ENCODE data around the gene DNAI2. TPM values are rescaled to one million over a fixed set of nuclear protein-coding genes. Genes with fewer than 3 reads are reported as not detected.

The DNAI2 gene
- total RNA-seq, 1 experiment from 2014 or later: not detected

DNA sequence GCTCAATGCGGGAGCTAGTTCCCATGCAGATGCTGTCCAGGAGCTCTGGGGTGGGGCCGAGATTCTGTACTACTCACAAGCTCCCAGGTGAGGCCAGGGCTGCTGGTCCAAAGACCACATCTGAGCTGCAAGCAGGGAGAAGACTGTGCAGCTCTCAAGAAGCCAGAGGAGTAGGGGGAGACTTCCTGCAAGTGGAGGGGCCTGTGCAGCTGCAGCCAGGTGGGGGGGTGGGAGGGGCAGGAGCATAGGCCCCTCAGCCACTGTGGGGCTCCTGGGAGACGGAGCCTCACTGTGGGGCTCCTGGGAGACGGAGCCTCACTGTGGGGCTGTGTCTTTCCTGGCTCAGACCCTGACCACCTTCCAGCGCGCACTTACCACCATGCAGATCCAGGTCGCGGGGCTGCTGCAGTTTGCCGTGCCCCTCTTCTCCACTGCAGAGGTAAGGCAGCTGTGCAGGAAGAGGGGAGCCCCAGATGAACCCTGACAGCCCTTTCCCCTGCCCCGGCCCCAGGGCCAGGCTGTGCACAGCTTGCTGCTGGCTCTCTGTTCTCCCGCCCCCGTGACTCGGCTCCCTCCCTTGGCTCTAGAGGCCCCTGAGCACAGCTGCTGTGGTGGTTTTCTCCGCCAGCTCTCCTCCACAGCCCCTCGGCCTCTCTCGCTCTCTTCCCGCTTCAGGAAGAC, 24.3 kb upstream of the DNAI2 start (continued):
- TF ChIP-seq ELF1 (IDR thresholded peaks at IDR 0.05; ENCODE audit: borderline replicate concordance, low read depth) (no peak), SRF (IDR thresholded peaks at IDR 0.05; ENCODE audit: low read depth) (no peak), SIN3A (IDR thresholded peaks at IDR 0.05; ENCODE audit: low read depth) (no peak)

GRCh38 chr17:74250324-74250995, 23.6 kb upstream of the DNAI2 start:
- H4K20me1 ChIP-seq (ENCODE audit: insufficient read depth): no peaks in the 10 kb centered on the region
- CTCF ChIA-PET: no interaction called here
- H2AFZ ChIP-seq (ENCODE audit: low read depth, low read length, poor library complexity, severe bottlenecking): no peak overlapping the region
- ATAC-seq: no peak
- TF ChIP-seq POLR2A (IDR thresholded peaks at IDR 0.05; ENCODE audit: borderline replicate concordance, extremely low read depth, insufficient read depth, insufficient read length) (no peak), YY1 (IDR thresholded peaks at IDR 0.05; ENCODE audit: extremely low read depth, insufficient replicate concordance, low read depth, low read length) (no peak), SIN3A (IDR thresholded peaks at IDR 0.05; ENCODE audit: low read depth) (no peak), CTCF (IDR thresholded peaks at IDR 0.05 in 2 of 3, conservative IDR thresholded peaks at IDR 0.05 in 1 of 3; ENCODE audit: borderline replicate concordance in 1 of 3, insufficient read depth in 1 of 3, low read depth in 2 of 3, low read length in 2 of 3) (no peak), EZH2 (IDR thresholded peaks at IDR 0.05) (no peak), JUND (IDR thresholded peaks at IDR 0.05) (no peak), SP1 (IDR thresholded peaks at IDR 0.05; ENCODE audit: low read depth) (no peak), TCF7L2 (IDR thresholded peaks at IDR 0.05; ENCODE audit: borderline replicate concordance, extremely low read depth, insufficient read depth, insufficient read length) (no peak), EGR1 (IDR thresholded peaks at IDR 0.05; ENCODE audit: low read depth) (no peak), POLR2AphosphoS5 (IDR thresholded peaks at IDR 0.05; ENCODE audit: low read depth, low read length) (no peak), ZFX (IDR thresholded peaks at IDR 0.05) (no peak), ZNF274 (IDR thresholded peaks at IDR 0.05; ENCODE audit: low read depth, low read length) (no peak), FOSL1 (IDR thresholded peaks at IDR 0.05; ENCODE audit: low read depth) (no peak), ELF1 (IDR thresholded peaks at IDR 0.05; ENCODE audit: borderline replicate concordance, low read depth) (no peak), RAD21 (IDR thresholded peaks at IDR 0.05; ENCODE audit: low read depth) (no peak)
- TF ChIP-seq, protein P1, sequence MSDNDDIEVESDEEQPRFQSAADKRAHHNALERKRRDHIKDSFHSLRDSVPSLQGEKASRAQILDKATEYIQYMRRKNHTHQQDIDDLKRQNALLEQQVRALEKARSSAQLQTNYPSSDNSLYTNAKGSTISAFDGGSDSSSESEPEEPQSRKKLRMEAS (IDR thresholded peaks at IDR 0.05): no peak
- H3K4me2 ChIP-seq (ENCODE audit: low read length): no peak overlapping the region
- POLR2A ChIA-PET: no interaction called here
- intact Hi-C loops (cut with micrococcal nuclease): no loop called here
- H3K36me3 ChIP-seq (ENCODE audit: control insufficient read depth in 1 of 2, insufficient read depth in 2 of 2, low read length in 2 of 2): no peaks in the 10 kb centered on the region; a peak in 2 of 4 replicates
- no peaks in the 10 kb centered on the region for H3K27me3 ChIP-seq (ENCODE audit: insufficient read depth, low read length)
- no peak overlapping the region for H3K4me3 ChIP-seq (replicated peaks in 1 of 2; ENCODE audit: low read depth in 1 of 2, low read length in 2 of 2)
- no peaks in the 10 kb centered on the region for H3K9me3 ChIP-seq (ENCODE audit: control insufficient read depth in 1 of 2, insufficient read depth in 1 of 2, low read depth in 1 of 2, low read length in 2 of 2)
- no peaks in the 10 kb centered on the region for H3K9me2 ChIP-seq (ENCODE audit: insufficient read depth)
- H3K79me2 ChIP-seq (ENCODE audit: insufficient read depth, low read length): no peaks in the 10 kb centered on the region
- no peak overlapping the region for H3K9ac ChIP-seq (ENCODE audit: low read length)
- no TSS peak for BruUV-seq (replicated peaks)
- H3K4me1 ChIP-seq (ENCODE audit: control insufficient read depth in 1 of 2, insufficient read depth in 2 of 2, low read length in 2 of 2): no peaks in the 10 kb centered on the region
- DNase-seq (ENCODE audit: low read depth, low spot score): no peak
- H3K27ac ChIP-seq (ENCODE audit: low read depth, low read length): no peak overlapping the region
- RAD21 ChIA-PET (ENCODE audit: low non-redundant PET in 1 of 2, low total read pairs in 2 of 2, uncharacterized antibody in 2 of 2, unreplicated experiment in 2 of 2): no interaction called here

All from HCT116 (cell line).